PC-3 (cell line): ENCODE measurements around the gene MARK4. TPM values are rescaled to one million over a fixed set of nuclear protein-coding genes. Genes with fewer than 3 reads are reported as not detected.

Experiments used
- ATAC-seq: fragments of 200-7000 bp; cut with Tn5 transposase; 2 replicates; pipeline ENCODE4 v1.9.1; 2020; ENCODE audit warnings: mild to moderate bottlenecking, moderate library complexity
- BruUV-seq: library from RNA; stranded (reverse); fragments of 400-500 nt; replicated peaks from 2 replicates; lab custom pipeline; 2021; lab: Mats Ljungman, UMichigan
- CTCF ChIA-PET: fragments of 300-600 bp; sonication (Branson Sonifier 250); formaldehyde crosslinking; loops from one replicate; lab custom pipeline; 2022; ENCODE audit warnings: antibody characterized with exemption; lab: Charles Lee
- POLR2A ChIA-PET: fragments of 300-600 bp; sonication (Branson Sonifier 250); formaldehyde crosslinking; loops from one replicate; lab custom pipeline; 2022; ENCODE audit warnings: antibody characterized with exemption; ENCODE audit not compliant: unreplicated experiment; lab: Charles Lee
- DNase-seq: peaks from one replicate; pipeline ENCODE4 v3.0.0-alpha.2; 2015
- H2AFZ ChIP-seq: fragments of 300-600 bp; sonication (generic); 2 replicates; pipeline ENCODE4 v1.6.0; 2016; ENCODE audit warnings: antibody characterized with exemption, low read length
- H3F3A ChIP-seq: fragments of 300-600 bp; sonication (generic); one replicate; pipeline ENCODE4 v1.6.0; 2017; ENCODE audit warnings: antibody characterized with exemption, low read length, control low read depth, mild to moderate bottlenecking; ENCODE audit not compliant: unreplicated experiment
- H3K27ac ChIP-seq: fragments of 300-600 bp; sonication (generic); 2 replicates; pipeline ENCODE4 v1.5.1; 2016; ENCODE audit warnings: mild to moderate bottlenecking, low read length
- H3K27me3 ChIP-seq: fragments of 300-600 bp; sonication (generic); 2 replicates; pipeline ENCODE4 v1.6.1; 2016; ENCODE audit warnings: low read length, mixed read lengths
- H3K36me3 ChIP-seq: fragments of 300-600 bp; sonication (generic); 2 replicates; pipeline ENCODE4 v1.6.1; 2016; ENCODE audit warnings: low read depth, mixed run types, low read length, mixed read lengths
- H3K4me1 ChIP-seq: fragments of 300-600 bp; sonication (generic); 2 replicates; pipeline ENCODE4 v1.5.1; 2016; ENCODE audit warnings: low read length; ENCODE audit not compliant: insufficient read depth
- H3K4me2 ChIP-seq: fragments of 300-600 bp; sonication (generic); 2 replicates; pipeline ENCODE4 v1.6.0; 2016; ENCODE audit warnings: low read length
- H3K4me3 ChIP-seq: fragments of 300-600 bp; sonication (generic); 2 replicates; pipeline ENCODE4 v1.5.1; 2016; ENCODE audit warnings: mild to moderate bottlenecking, low read length, mixed read lengths
- H3K79me2 ChIP-seq: fragments of 300-600 bp; sonication (generic); 2 replicates; pipeline ENCODE4 v1.6.1; 2017; ENCODE audit warnings: low read length, mixed read lengths
- H3K9ac ChIP-seq: fragments of 300-600 bp; sonication (generic); 2 replicates; pipeline ENCODE4 v1.6.0; 2016; ENCODE audit warnings: mild to moderate bottlenecking, low read length
- H3K9me2 ChIP-seq: fragments of 300-600 bp; sonication (generic); replicated peaks from 2 replicates; pipeline ENCODE4 v1.6.1; 2016; ENCODE audit warnings: mixed run types, low read length, mixed read lengths
- H3K9me3 ChIP-seq: fragments of 300-600 bp; sonication (generic); 2 replicates; pipeline ENCODE4 v1.6.1; 2016; ENCODE audit warnings: low read length, mixed read lengths
- H4K20me1 ChIP-seq: fragments of 300-600 bp; sonication (generic); 2 replicates; pipeline ENCODE4 v1.6.1; 2016; ENCODE audit warnings: low read length, mixed read lengths
- EZH2 ChIP-seq: fragments of 300-600 bp; sonication (generic); IDR thresholded peaks from one replicate; pipeline ENCODE4 v1.6.1; 2017; ENCODE audit warnings: antibody characterized with exemption, mild to moderate bottlenecking, low read length; ENCODE audit not compliant: unreplicated experiment
- EZH2phosphoT487 ChIP-seq: fragments of 300-600 bp; sonication (generic); IDR thresholded peaks from 2 replicates; pipeline ENCODE4 v1.6.1; 2018; ENCODE audit warnings: mild to moderate bottlenecking, antibody characterized with exemption, low read length, borderline replicate concordance
- intact Hi-C: fragments of 100-400 bp; cut with micrococcal nuclease; formaldehyde crosslinking; loops from 2 replicates; pipeline ENCODE4 v1.9.0; 2023
- total RNA-seq: library from RNA; depleted of rRNA; stranded (reverse); fragments of >200 nt; gene quantifications from 2 replicates; pipeline ENCODE4 v1.2.3, GENCODE V29; 2014
- TF ChIP-seq, protein P1 (sequence below): fragments of 300-600 bp; sonication (generic); conservative IDR thresholded peaks from 2 replicates; pipeline ENCODE4 v1.5.1; 2017; ENCODE audit warnings: antibody characterized with exemption, low read depth, mild to moderate bottlenecking, low read length

MARK4 gene
- total RNA-seq, 1 experiment from 2014 or later: 12.1 TPM

DNA sequence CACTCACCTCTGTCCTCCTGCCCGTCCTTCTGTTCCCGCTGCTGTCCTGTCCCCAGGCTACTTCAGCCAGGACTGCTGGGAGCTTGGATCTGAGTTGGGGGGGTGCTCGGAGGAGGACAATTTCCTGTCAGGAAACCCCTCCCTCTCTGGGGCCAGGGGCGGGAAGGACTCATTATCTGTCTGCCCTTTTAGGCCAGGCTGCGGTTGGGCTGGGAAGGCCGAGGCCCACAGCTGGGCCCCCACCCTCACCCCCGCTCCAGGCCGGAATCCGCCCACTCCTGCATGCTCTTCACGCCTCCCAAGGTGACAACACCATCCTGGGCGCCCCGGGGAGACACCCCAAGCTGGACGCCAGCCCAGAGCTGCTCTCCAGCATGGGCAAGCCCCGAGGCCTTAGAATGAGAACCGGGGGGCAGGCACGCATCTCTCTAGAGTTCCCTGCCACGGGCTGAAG, 5.7 kb upstream of the MARK4 start, which contains the start of gene EXOC3L2:
EXOC3L2 (minus strand) TSS at position 74 of the 454 bp plus-strand sequence. CDS start 6,362 bp downstream, outside the sequence.
- Histone ChIP-seq H3K4me1 (peaks cover 3% of the 10 kb centered on the region; the same call in 1 of the 2 replicates), H3K79me2 (no peaks in the 10 kb centered on the region), H3K9ac (no peak within 1 kb of the TSS), H3K27ac (no peak within 1 kb of the TSS), H3K4me2 (no peak within 1 kb of the TSS), H4K20me1 (no peaks in the 10 kb centered on the region), H3K4me3 (no peak within 1 kb of the TSS), H3F3A (no peaks in the 10 kb centered on the region), H3K36me3 (no peaks in the 10 kb centered on the region), H3K27me3 (no peaks in the 10 kb centered on the region), H2AFZ (no peak within 1 kb of the TSS), H3K9me2 (no peaks in the 10 kb centered on the region), H3K9me3 (no peaks in the 10 kb centered on the region)
- no peak for ATAC-seq
- ChIA-PET POLR2A (no interaction called here), CTCF (no interaction called here)
- intact Hi-C loops: loop anchor here (5.0 kb wide), 2 partner anchors 48 to 83 kb away; partner anchors contain the start of gene NKPD1
- TF ChIP-seq, protein P1, sequence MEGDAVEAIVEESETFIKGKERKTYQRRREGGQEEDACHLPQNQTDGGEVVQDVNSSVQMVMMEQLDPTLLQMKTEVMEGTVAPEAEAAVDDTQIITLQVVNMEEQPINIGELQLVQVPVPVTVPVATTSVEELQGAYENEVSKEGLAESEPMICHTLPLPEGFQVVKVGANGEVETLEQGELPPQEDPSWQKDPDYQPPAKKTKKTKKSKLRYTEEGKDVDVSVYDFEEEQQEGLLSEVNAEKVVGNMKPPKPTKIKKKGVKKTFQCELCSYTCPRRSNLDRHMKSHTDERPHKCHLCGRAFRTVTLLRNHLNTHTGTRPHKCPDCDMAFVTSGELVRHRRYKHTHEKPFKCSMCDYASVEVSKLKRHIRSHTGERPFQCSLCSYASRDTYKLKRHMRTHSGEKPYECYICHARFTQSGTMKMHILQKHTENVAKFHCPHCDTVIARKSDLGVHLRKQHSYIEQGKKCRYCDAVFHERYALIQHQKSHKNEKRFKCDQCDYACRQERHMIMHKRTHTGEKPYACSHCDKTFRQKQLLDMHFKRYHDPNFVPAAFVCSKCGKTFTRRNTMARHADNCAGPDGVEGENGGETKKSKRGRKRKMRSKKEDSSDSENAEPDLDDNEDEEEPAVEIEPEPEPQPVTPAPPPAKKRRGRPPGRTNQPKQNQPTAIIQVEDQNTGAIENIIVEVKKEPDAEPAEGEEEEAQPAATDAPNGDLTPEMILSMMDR: no peak
- no peak for TF ChIP-seq EZH2
- TF ChIP-seq EZH2phosphoT487: no peak
- no peak for DNase-seq
- no TSS peak for BruUV-seq

DNA sequence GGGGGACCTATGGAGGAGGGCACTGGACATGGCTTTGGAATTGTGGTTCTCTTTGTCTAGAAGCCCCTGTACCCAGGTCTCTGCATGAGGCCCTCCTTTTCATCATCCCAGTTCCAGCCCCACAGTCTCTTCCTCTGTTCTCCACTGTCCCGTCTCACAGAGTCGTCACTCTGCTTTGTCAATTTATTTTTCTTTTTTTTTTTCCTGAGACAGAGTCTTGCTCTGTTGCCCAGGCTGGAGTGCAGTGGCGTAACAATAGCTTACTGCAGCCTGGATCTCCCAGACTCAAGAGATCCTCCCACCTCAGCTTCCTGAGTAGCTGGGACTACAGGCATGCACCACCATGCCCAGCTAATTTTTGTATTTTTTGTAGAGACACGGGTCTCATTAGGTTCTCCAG, 5.2 kb upstream of the MARK4 start:
- H3K4me1 ChIP-seq: peaks cover 7% of the 10 kb centered on the region; the same call in 1 of the 2 replicates
- ChIA-PET POLR2A (no interaction called here), CTCF (no interaction called here)
- no peaks in the 10 kb centered on the region for H4K20me1 ChIP-seq
- no peaks in the 10 kb centered on the region for H3K36me3 ChIP-seq
- TF ChIP-seq, protein P1: no peak
- TF ChIP-seq EZH2phosphoT487 (no peak), EZH2 (no peak)
- no peaks in the 10 kb centered on the region for H3K9me3 ChIP-seq
- no peak for DNase-seq
- BruUV-seq: no TSS peak
- H3K9me2 ChIP-seq: no peaks in the 10 kb centered on the region
- no peak overlapping the region for H3K4me2 ChIP-seq
- no peak overlapping the region for H3K9ac ChIP-seq
- no peaks in the 10 kb centered on the region for H3K27me3 ChIP-seq
- no peak overlapping the region for H3K27ac ChIP-seq
- H3K79me2 ChIP-seq: no peaks in the 10 kb centered on the region
- no peaks in the 10 kb centered on the region for H3F3A ChIP-seq
- no peak overlapping the region for H2AFZ ChIP-seq
- intact Hi-C loops: loop anchor here (5.0 kb wide), 2 partner anchors 49 to 84 kb away; partner anchors contain the start of gene NKPD1
- no peak overlapping the region for H3K4me3 ChIP-seq
- ATAC-seq: no peak

- H3K36me3 ChIP-seq: no peaks in the 10 kb centered on the region
- ATAC-seq: no peak
- no peak overlapping the region for H3K4me3 ChIP-seq
- no peaks in the 10 kb centered on the region for H3K27me3 ChIP-seq
- POLR2A ChIA-PET: no interaction called here
- TF ChIP-seq, protein P1: no peak
- no peak for TF ChIP-seq EZH2phosphoT487
- TF ChIP-seq EZH2: no peak
- H3K9me2 ChIP-seq: no peaks in the 10 kb centered on the region
- DNase-seq: no peak
- no peak overlapping the region for H3K27ac ChIP-seq
- no TSS peak for BruUV-seq
- H3K9ac ChIP-seq: no peak overlapping the region
- no peaks in the 10 kb centered on the region for H3K9me3 ChIP-seq
- no peaks in the 10 kb centered on the region for H3F3A ChIP-seq
- no peaks in the 10 kb centered on the region for H4K20me1 ChIP-seq
- CTCF ChIA-PET: no interaction called here
- intact Hi-C loops: loop anchor here (5.0 kb wide), 2 partner anchors 50 to 85 kb away; partner anchors contain the start of gene NKPD1
- H3K4me1 ChIP-seq: peaks cover 7% of the 10 kb centered on the region; the same call in 1 of the 2 replicates
- H2AFZ ChIP-seq: no peak overlapping the region
- H3K4me2 ChIP-seq: no peak overlapping the region
- peaks cover 7% of the 10 kb centered on the region for H3K79me2 ChIP-seq
Observed at GRCh38 chr19:45247136-45247535, 3.9 kb upstream of the MARK4 start.
